ENCODE data around the gene CCR8.
A peak's percentile ranks its signal among the peaks of the same experiment; 100 is the strongest.
"Not testable (repeated sequence)": the region's sequence is repeated elsewhere in the genome, so short reads cannot be mapped to it uniquely, and the experiment has no call there.

Gene CCR8

DNA sequence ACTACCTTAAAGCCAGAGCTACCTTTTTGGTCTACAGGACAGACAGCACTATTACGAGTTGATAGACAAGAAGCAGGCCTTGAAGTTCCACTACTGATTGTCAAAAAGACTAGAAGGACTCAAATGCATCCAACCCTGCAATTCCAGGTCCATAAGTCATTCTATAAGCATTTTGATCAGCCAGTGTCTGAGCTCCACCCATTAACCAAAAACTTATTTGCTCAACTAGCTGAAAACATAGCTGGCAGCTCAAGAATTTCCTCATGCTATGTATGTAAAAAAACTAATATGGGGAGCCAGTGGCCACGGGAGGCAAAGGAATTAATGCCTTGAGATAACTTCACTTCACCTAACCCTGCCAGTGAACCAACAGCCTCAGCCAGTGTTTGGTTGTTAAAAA is 21.6 kb downstream of the CCR8 start:
- peak in 1 of 2 experiments; percentile 36 for DNase-seq

- not testable (repeated sequence) for DNase-seq
Observed at GRCh38 chr3:39353168-39353927, 23.8 kb downstream of the CCR8 start.

- no peak for DNase-seq
Observed at GRCh38 chr3:39358333-39358732, 28.8 kb downstream of the CCR8 start.

DNA sequence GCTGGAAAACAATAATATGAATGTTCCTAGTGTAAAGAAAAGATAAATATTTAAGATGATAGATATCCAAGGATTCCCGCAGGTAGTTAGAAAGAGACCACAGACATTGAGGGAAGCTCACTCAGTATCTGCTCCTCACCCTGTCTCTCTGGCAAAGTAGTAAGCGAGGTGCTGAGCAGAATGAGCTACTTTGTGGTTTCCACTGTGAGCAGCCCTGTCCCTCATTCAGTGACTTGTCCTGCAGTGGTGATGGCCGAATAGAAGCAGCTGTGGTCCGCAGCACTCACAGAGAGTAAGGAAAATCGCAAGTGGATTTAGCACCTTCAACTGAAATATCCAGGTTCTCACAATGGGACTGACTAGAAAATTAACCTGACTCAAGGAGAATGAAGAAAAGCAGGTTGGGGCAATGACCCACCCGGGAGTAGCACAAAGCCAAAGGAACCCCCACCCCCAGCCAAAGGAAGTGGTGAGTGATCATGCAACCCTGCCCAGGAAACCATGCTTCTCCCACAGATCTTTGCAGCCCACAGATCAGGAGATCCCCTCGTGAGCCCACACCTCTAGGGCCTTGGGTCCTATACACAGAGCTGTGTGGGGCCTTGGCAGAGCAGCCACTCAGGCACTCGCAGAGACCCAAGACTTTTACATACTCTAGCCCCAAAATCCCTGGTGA is 31.9 kb downstream of the CCR8 start:
- peak; percentile 80 to 92 for DNase-seq

DNA sequence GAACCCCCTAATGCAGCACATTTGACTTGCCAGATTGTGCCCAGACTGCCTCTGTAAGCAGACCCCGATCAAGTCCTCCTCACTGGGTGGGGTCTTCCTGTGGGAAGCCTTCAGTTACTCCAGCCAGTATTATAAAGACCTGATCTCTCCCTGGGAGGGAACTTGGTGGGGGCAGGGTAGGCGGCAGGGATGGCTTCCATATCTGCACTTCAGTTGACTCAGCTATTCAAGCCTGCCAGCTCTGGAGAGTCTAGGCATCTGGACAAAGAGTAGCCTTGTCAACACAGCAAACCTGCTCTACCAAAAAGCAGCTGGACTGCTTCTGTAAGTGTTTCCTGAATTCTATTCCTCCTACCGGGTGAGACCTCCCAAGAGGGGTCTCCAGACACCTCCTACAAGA is 32.7 kb downstream of the CCR8 start:
- DNase-seq: no peak

GRCh38 chr3:39362812-39363211 is 33.3 kb downstream of the CCR8 start:
- no peak for DNase-seq

- not testable (repeated sequence) for DNase-seq
Observed at GRCh38 chr3:39370450-39370849, 40.9 kb downstream of the CCR8 start.

GRCh38 chr3:39372833-39373232 is 43.3 kb downstream of the CCR8 start:
- DNase-seq: no peak

DNA sequence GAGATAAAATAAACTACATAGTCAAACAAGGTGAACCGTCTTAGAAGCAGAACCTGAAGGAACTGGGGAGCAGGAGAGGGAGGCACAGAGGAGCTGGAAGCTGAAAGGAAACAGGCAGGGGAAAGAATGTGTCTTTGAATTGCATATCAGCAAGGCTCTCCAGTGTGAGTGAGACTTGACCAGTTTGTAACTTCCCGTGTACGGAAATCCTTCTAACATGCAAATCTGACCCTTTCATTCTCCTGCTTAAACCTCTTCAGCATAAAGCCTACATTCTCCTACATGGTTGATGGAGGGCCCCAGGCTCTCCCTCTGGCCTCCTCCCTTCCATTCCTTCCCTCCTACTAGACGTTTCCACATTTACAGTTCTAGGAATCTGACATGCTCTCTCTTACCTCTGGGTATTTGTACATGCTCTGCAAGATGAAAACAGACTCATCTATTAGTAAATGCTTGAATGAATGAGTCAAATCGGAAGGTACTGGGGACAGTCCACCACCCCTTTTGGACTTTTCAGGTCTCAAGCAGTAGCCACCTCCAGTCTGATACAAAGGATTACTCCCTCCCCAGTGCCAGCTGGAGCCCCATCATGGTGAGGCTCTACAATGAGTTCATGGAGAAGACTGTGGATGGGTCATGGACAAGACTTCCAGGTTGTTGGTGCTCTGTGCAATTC is 47.6 kb downstream of the CCR8 start:
- no peak for DNase-seq

DNA sequence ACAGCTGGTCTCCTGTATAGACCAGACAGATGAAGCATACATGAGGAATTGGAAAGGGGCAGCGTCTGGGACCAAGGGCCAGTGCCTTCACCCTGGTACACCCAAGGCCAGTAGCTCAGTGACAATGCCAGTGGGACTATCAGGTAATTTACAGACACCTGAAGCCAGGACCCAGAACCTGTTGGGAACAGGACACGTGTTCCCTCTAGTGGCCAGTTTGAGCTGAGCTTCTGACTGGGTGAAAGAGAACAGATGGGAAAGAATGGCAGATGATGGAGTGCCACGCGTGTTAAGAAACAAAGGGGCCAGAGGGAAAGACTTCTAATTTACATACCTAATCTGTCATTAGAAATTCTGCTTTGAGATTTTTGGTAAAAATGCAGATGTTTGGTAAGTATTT is 48.6 kb downstream of the CCR8 start:
- DNase-seq: no peak

- no peak for DNase-seq
Observed at GRCh38 chr3:39378957-39379777, 49.7 kb downstream of the CCR8 start.

DNA sequence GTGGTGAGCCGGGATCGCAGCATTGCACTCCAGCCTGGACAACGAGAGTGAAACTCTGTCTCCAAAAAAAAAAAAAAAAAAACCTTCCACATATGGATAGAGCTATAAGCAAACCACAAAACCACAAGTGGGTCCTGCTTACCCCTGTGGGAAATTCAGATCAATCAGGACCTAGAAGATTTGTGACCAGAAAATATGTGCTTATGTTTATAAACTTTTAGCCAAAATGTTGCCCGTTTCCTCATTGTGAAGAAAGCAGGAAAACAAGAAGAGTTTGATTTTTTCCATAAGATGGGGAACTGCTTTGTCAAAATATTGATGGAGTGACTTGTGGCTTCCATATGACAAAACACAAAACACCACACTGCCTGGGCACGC is 50.3 kb downstream of the CCR8 start:
- DNase-seq: no peak

DNA sequence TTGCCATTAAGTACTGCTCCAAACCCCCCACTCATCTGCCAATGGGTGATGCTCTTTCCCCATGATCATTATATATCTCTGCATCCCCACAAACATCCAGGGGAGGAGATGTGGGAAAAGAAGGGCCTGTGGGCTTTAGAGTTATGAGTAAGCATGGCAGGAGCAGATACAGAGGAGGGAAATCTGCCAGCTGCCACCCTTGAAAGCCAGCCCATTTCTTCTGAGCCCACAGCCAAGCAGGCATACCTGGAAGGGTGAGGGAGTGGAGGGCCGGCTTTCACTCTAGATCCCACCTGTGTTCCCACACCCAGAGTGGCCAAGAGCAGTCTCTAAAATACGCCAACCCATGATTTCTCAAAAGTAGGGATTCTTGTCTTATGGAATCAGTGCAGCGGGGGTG is 51.9 kb downstream of the CCR8 start:
- no peak for DNase-seq

Measured in AML-193 (cell line).